Hepatocyte (in vitro differentiated cells): ENCODE data around the gene CACNA2D1. TPM values are rescaled to one million over a fixed set of nuclear protein-coding genes. Genes with fewer than 3 reads are reported as not detected.

Source experiments
- DNase-seq: peaks from one replicate; pipeline ENCODE4 v3.0.0-alpha.2; 2016; ENCODE audit warnings: low spot score
- H2AFZ ChIP-seq: fragments of 200-600 bp; sonication (generic); 2 replicates; pipeline ENCODE4 v1.6.0; 2016; ENCODE audit warnings: antibody characterized with exemption, mild to moderate bottlenecking
- H3K27ac ChIP-seq: fragments of 200-600 bp; sonication (generic); 2 replicates; pipeline ENCODE4 v1.5.1; 2016; ENCODE audit warnings: mild to moderate bottlenecking
- H3K27me3 ChIP-seq: fragments of 200-600 bp; sonication (generic); 2 replicates; pipeline ENCODE4 v1.6.1; 2016
- H3K36me3 ChIP-seq: fragments of 200-600 bp; sonication (generic); replicated peaks from 2 replicates; pipeline ENCODE4 v1.5.1; 2016; ENCODE audit warnings: low read depth; ENCODE audit not compliant: insufficient read depth
- H3K4me1 ChIP-seq: fragments of 200-600 bp; sonication (generic); 2 replicates; pipeline ENCODE4 v1.5.1; 2016; ENCODE audit warnings: mild to moderate bottlenecking, moderate library complexity; ENCODE audit not compliant: insufficient read depth
- H3K4me2 ChIP-seq: fragments of 200-600 bp; sonication (generic); 2 replicates; pipeline ENCODE4 v1.6.0; 2016
- H3K4me3 ChIP-seq: fragments of 200-600 bp; sonication (generic); 2 replicates; pipeline ENCODE4 v1.5.1; 2016; ENCODE audit warnings: mild to moderate bottlenecking
- H3K79me2 ChIP-seq: fragments of 200-600 bp; sonication (generic); 2 replicates; pipeline ENCODE4 v1.6.0; 2017; ENCODE audit warnings: mild to moderate bottlenecking
- H3K9me2 ChIP-seq: fragments of 200-600 bp; sonication (generic); replicated peaks from 2 replicates; pipeline ENCODE4 v1.6.0; 2017; ENCODE audit warnings: mild to moderate bottlenecking; ENCODE audit not compliant: insufficient read depth
- H3K9me3 ChIP-seq: fragments of 200-600 bp; sonication (generic); 2 replicates; pipeline ENCODE4 v1.5.1; 2016; ENCODE audit warnings: low read depth, mild to moderate bottlenecking
- H4K20me1 ChIP-seq: fragments of 200-600 bp; sonication (generic); 2 replicates; pipeline ENCODE4 v1.6.0; 2016; ENCODE audit warnings: mild to moderate bottlenecking; ENCODE audit not compliant: insufficient read depth, poor library complexity, severe bottlenecking
- EZH2 ChIP-seq: fragments of 200-600 bp; sonication (generic); IDR thresholded peaks from 2 replicates; pipeline ENCODE4 v1.6.1; 2016; ENCODE audit warnings: antibody characterized with exemption, mild to moderate bottlenecking, borderline replicate concordance
- EZH2phosphoT487 ChIP-seq: fragments of 200-600 bp; sonication (generic); IDR thresholded peaks from one replicate; pipeline ENCODE4 v1.6.1; 2018; ENCODE audit warnings: antibody characterized with exemption, mild to moderate bottlenecking, low read depth, moderate library complexity; ENCODE audit not compliant: unreplicated experiment, severe bottlenecking
- WGBS: methylation state at CpG from one replicate; pipeline ENCODE4 v1.1.6; 2016; ENCODE audit warnings: low lambda C conversion rate; ENCODE audit errors: missing lambda C conversion rate; 5-methylcytosine and 5-hydroxymethylcytosine counted together
- polyA plus RNA-seq: library from polyadenylated mRNA; unstranded; fragments of >200 nt; fragmentation: Nextera tagmentation; extraction: Ambion mirVana; gene quantifications from 2 replicates; pipeline ENCODE4 v1.2.1, GENCODE V29; 2016
- total RNA-seq: library from RNA; depleted of rRNA; stranded (reverse); fragments of >200 nt; gene quantifications from 2 replicates; pipeline ENCODE4 v1.2.3, GENCODE V29; 2014
- TF ChIP-seq, protein P1 (sequence below): fragments of 200-600 bp; sonication (generic); IDR thresholded peaks from 2 replicates; pipeline ENCODE4 v1.5.1; 2016; ENCODE audit warnings: antibody characterized with exemption, mild to moderate bottlenecking; ENCODE audit not compliant: poor library complexity

The CACNA2D1 gene
- total and polyA plus RNA-seq, 2 experiments from 2014 or later, result 3.1 to 18.9 TPM

DNA sequence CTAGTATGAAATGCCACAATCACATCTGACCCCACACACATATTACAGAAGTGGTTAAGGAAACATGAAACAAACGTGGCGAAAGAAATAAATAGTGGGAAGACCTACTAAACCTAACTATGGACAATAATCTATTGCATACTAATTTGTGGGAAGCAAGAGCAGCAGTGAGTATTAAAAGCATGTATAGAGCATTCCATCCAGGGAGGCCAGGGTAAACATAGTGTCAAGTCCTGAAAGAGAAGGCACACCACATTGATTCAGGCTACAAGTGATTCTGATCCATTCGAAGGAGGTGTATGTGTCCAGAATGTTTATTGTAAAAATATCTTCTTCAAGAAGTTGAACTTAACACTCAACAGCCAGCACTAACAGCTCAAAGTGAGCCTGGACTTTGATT lies 29.2 kb downstream of the CACNA2D1 start:
- H3K4me3 ChIP-seq, result no peak overlapping the region
- DNase-seq, result no peak
- no peak overlapping the region for H2AFZ ChIP-seq
- no peaks in the 10 kb centered on the region for H3K36me3 ChIP-seq
- H3K27me3 ChIP-seq, result no peaks in the 10 kb centered on the region
- WGBS, result 83% methylated on average over 3 of the region's 3 CpGs
- no peaks in the 10 kb centered on the region for H3K79me2 ChIP-seq
- no peaks in the 10 kb centered on the region for H3K9me3 ChIP-seq
- H4K20me1 ChIP-seq, result no peaks in the 10 kb centered on the region
- no peak overlapping the region for H3K4me2 ChIP-seq
- H3K4me1 ChIP-seq, result no peaks in the 10 kb centered on the region
- H3K27ac ChIP-seq, result no peak overlapping the region
- H3K9me2 ChIP-seq, result no peaks in the 10 kb centered on the region
- TF ChIP-seq, protein P1, sequence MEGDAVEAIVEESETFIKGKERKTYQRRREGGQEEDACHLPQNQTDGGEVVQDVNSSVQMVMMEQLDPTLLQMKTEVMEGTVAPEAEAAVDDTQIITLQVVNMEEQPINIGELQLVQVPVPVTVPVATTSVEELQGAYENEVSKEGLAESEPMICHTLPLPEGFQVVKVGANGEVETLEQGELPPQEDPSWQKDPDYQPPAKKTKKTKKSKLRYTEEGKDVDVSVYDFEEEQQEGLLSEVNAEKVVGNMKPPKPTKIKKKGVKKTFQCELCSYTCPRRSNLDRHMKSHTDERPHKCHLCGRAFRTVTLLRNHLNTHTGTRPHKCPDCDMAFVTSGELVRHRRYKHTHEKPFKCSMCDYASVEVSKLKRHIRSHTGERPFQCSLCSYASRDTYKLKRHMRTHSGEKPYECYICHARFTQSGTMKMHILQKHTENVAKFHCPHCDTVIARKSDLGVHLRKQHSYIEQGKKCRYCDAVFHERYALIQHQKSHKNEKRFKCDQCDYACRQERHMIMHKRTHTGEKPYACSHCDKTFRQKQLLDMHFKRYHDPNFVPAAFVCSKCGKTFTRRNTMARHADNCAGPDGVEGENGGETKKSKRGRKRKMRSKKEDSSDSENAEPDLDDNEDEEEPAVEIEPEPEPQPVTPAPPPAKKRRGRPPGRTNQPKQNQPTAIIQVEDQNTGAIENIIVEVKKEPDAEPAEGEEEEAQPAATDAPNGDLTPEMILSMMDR, result no peak
- TF ChIP-seq EZH2phosphoT487, result no peak
- no peak for TF ChIP-seq EZH2

- no peak overlapping the region for H3K4me2 ChIP-seq
- H3K27me3 ChIP-seq, result no peaks in the 10 kb centered on the region
- H4K20me1 ChIP-seq, result no peaks in the 10 kb centered on the region
- H3K4me3 ChIP-seq, result no peak overlapping the region
- no peaks in the 10 kb centered on the region for H3K9me2 ChIP-seq
- H3K9me3 ChIP-seq, result no peaks in the 10 kb centered on the region
- no peak for DNase-seq
- H3K36me3 ChIP-seq, result no peaks in the 10 kb centered on the region
- H3K79me2 ChIP-seq, result no peaks in the 10 kb centered on the region
- no peak overlapping the region for H3K27ac ChIP-seq
- TF ChIP-seq EZH2 (no peak), EZH2phosphoT487 (no peak)
- TF ChIP-seq, protein P1, result no peak
- no peak overlapping the region for H2AFZ ChIP-seq
- H3K4me1 ChIP-seq, result no peaks in the 10 kb centered on the region
These were observed 30.3 kb downstream of the CACNA2D1 start for GRCh38 chr7:82413237-82413636.

DNA sequence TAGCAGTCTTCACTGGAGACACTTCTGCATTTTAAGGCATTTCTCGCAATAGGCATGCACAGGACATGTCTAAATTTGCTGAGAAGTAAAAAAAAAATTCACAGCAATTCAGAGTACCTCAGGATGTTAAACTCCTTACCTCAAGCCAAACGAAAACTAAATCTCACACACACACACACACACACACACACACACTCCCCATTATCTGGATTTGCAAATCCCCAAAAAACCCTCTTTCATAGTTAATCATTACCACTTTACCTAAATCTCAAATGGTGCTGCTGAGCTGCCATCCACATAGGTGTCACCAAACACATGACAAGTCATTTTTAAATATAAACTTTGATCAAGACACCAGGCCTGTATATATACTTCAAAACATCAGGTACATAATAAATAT lies 31.8 kb downstream of the CACNA2D1 start:
- H3K27me3 ChIP-seq, result no peaks in the 10 kb centered on the region
- H3K27ac ChIP-seq, result no peak overlapping the region
- TF ChIP-seq EZH2phosphoT487, result no peak
- TF ChIP-seq EZH2, result no peak
- no peaks in the 10 kb centered on the region for H3K79me2 ChIP-seq
- no peak overlapping the region for H2AFZ ChIP-seq
- H3K4me3 ChIP-seq, result no peak overlapping the region
- DNase-seq, result no peak
- H3K9me2 ChIP-seq, result no peaks in the 10 kb centered on the region
- no peaks in the 10 kb centered on the region for H3K9me3 ChIP-seq
- H3K36me3 ChIP-seq, result no peaks in the 10 kb centered on the region
- no peak overlapping the region for H3K4me2 ChIP-seq
- no peaks in the 10 kb centered on the region for H4K20me1 ChIP-seq
- WGBS, result 67% methylated on average over 2 of the region's 2 CpGs
- H3K4me1 ChIP-seq, result no peaks in the 10 kb centered on the region

- TF ChIP-seq EZH2 (no peak), EZH2phosphoT487 (no peak)
- TF ChIP-seq, protein P1, result no peak
- no peak overlapping the region for H3K27ac ChIP-seq
- 90% methylated on average over 10 of the region's 10 CpGs for WGBS
- H3K9me3 ChIP-seq, result no peaks in the 10 kb centered on the region
- H3K4me2 ChIP-seq, result no peak overlapping the region
- no peaks in the 10 kb centered on the region for H3K36me3 ChIP-seq
- H4K20me1 ChIP-seq, result no peaks in the 10 kb centered on the region
- no peak overlapping the region for H2AFZ ChIP-seq
- no peaks in the 10 kb centered on the region for H3K27me3 ChIP-seq
- DNase-seq, result no peak
- H3K79me2 ChIP-seq, result no peaks in the 10 kb centered on the region
- no peaks in the 10 kb centered on the region for H3K9me2 ChIP-seq
- H3K4me1 ChIP-seq, result no peaks in the 10 kb centered on the region
- no peak overlapping the region for H3K4me3 ChIP-seq
These were observed 33.1 kb downstream of the CACNA2D1 start for GRCh38 chr7:82410461-82410860.
